Fibroblast of lung (primary cell): ENCODE results near the gene HTT. TPM values are rescaled to one million over a fixed set of nuclear protein-coding genes. Genes with fewer than 3 reads are reported as not detected.

ENCODE experiments used
- DNase-seq, 2 donors: peaks; one replicate each; pipeline versions ENCODE4 v3.0.0 to v3.0.0-alpha.2; 2010; ENCODE audit warnings: low read depth in 2 of 2
- H2AFZ ChIP-seq: 2 replicates; pipeline ENCODE4 v1.5.1; 2012; ENCODE audit warnings: low read length, control low read depth, inconsistent platforms
- H3K27ac ChIP-seq: 2 replicates; pipeline ENCODE4 v1.5.1; 2011; ENCODE audit warnings: low read length, control low read depth; ENCODE audit not compliant: insufficient read depth
- H3K27me3 ChIP-seq: 2 replicates; pipeline ENCODE4 v1.5.1; 2011; ENCODE audit warnings: mild to moderate bottlenecking, low read length; ENCODE audit not compliant: control insufficient read depth, insufficient read depth
- H3K36me3 ChIP-seq: 2 replicates; pipeline ENCODE4 v1.5.1; 2011; ENCODE audit warnings: low read length; ENCODE audit not compliant: control insufficient read depth, insufficient read depth
- H3K4me1 ChIP-seq: 2 replicates; pipeline ENCODE4 v1.5.1; 2011; ENCODE audit warnings: low read length; ENCODE audit not compliant: control insufficient read depth, insufficient read depth; ENCODE audit errors: extremely low read depth
- H3K4me2 ChIP-seq: 2 replicates; pipeline ENCODE4 v1.5.1; 2011; ENCODE audit warnings: low read length, control low read depth; ENCODE audit not compliant: insufficient read depth; ENCODE audit errors: extremely low read depth
- H3K4me3 ChIP-seq, 4 experiments: fragments of 200-600 bp in 1 of 4; sonication (generic) in 1 of 4; replicated peaks in 1 of 4; 2 replicates each; pipeline ENCODE4 v1.5.1; 2011 to 2016; ENCODE audit warnings: low read length in 4 of 4, low read depth in 3 of 4, mild to moderate bottlenecking in 3 of 4, control low read depth in 2 of 4, inconsistent platforms in 1 of 4, mixed read lengths in 1 of 4; ENCODE audit not compliant: insufficient read depth in 1 of 4; ENCODE audit errors: control extremely low read depth in 1 of 4
- H3K79me2 ChIP-seq: 2 replicates; pipeline ENCODE4 v1.5.1; 2012; ENCODE audit warnings: mild to moderate bottlenecking, low read length, inconsistent platforms; ENCODE audit not compliant: control insufficient read depth, insufficient read depth
- H3K9ac ChIP-seq: 2 replicates; pipeline ENCODE4 v1.5.1; 2011; ENCODE audit warnings: mild to moderate bottlenecking, low read length, control low read depth; ENCODE audit not compliant: insufficient read depth
- H3K9me3 ChIP-seq: 2 replicates; pipeline ENCODE4 v1.5.1; 2012; ENCODE audit warnings: low read depth, low read length; ENCODE audit not compliant: control insufficient read depth, insufficient read depth
- H4K20me1 ChIP-seq: 2 replicates; pipeline ENCODE4 v1.5.1; 2011; ENCODE audit warnings: low read length; ENCODE audit not compliant: control insufficient read depth, insufficient read depth; ENCODE audit errors: extremely low read depth
- EZH2 ChIP-seq: IDR thresholded peaks from 2 replicates; pipeline ENCODE4 v1.5.1; 2012; ENCODE audit warnings: low read length, control low read depth, mild to moderate bottlenecking; ENCODE audit errors: missing control alignments
- polyA plus RNA-seq, 2 donors: library from polyadenylated mRNA; depleted of rRNA in 1 of 2; stranded (reverse) in 1 of 2; unstranded in 1 of 2; fragments of >200 nt; gene quantifications; 2 replicates each; pipeline ENCODE4 v1.2.1, GENCODE V29; 2011 to 2012; ENCODE audit warnings: missing spikeins in 1 of 2
- total RNA-seq: library from RNA; depleted of rRNA; stranded (reverse); fragments of >200 nt; gene quantifications from 2 replicates; pipeline ENCODE4 v1.2.1, GENCODE V29; 2014
- TF ChIP-seq, protein P1 (sequence below), 2 donors: IDR thresholded peaks in 1 of 2; conservative IDR thresholded peaks in 1 of 2; 1 replicate in 1 of 2; 2 replicates in 1 of 2; pipeline ENCODE4 v1.5.1; 2011 to 2012; ENCODE audit warnings: low read length in 2 of 2, control low read depth in 1 of 2, inconsistent platforms in 1 of 2, low read depth in 1 of 2, mild to moderate bottlenecking in 1 of 2

HTT gene
- total and polyA plus RNA-seq, 2 donors (not counting 1 experiment from before 2014, with no cell fraction given): 13.2 to 41.8 TPM

DNA sequence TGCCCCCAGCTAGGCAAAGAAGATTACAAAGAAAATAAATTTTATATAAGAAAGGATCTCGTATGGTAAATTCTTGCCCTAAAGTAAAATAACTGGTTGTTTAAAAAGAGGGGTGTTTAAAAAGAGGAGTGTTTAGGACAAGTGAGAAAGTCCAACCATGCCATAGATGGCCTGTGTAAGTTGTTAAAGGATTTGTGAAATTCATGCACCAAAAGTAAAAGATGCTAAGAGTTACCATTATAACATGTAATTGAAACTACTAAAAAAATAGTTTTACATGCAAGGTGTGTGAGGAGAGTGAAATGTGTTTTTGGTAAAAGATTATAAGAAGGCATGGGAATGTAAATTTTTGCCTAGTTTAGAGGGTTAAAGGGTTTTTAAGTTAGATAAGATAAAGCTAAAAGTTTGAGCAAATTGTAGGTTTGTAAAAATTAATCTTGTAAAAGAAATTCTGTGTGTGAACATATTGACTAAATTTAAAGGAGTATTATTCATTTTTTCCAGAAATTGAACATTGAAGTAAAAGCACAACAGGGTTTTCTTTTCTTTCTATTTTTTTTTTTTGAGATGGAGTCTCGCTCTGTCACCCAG is 20.2 kb upstream of the HTT start:
- TF ChIP-seq, protein P1, sequence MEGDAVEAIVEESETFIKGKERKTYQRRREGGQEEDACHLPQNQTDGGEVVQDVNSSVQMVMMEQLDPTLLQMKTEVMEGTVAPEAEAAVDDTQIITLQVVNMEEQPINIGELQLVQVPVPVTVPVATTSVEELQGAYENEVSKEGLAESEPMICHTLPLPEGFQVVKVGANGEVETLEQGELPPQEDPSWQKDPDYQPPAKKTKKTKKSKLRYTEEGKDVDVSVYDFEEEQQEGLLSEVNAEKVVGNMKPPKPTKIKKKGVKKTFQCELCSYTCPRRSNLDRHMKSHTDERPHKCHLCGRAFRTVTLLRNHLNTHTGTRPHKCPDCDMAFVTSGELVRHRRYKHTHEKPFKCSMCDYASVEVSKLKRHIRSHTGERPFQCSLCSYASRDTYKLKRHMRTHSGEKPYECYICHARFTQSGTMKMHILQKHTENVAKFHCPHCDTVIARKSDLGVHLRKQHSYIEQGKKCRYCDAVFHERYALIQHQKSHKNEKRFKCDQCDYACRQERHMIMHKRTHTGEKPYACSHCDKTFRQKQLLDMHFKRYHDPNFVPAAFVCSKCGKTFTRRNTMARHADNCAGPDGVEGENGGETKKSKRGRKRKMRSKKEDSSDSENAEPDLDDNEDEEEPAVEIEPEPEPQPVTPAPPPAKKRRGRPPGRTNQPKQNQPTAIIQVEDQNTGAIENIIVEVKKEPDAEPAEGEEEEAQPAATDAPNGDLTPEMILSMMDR (conservative IDR thresholded peaks at IDR 0.05 in 1 of 2, IDR thresholded peaks at IDR 0.05 in 1 of 2; ENCODE audit: low read depth in 1 of 2, low read length in 2 of 2): no peak
- TF ChIP-seq EZH2: no peak

DNA sequence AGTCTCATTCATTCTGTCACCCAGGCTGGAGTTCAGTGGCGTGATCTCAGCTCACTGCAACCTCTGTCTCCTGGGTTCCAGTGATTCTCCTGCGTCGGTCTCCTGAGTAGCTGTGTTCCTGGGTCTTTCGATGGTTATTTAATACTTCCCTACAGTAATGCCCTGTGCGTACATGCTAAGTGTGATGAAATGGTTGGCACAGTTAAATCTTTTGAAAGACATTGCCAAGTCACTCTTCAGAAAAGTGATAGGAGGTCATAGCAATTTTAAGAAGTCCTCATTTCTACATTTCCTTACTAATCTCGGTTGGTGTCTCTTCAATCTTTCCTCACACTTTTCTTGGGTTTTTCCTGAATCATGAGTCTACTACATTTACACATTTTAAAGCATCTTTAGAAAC is 14.5 kb upstream of the HTT start:
- no peak for TF ChIP-seq EZH2
- TF ChIP-seq, protein P1 (conservative IDR thresholded peaks at IDR 0.05 in 1 of 2, IDR thresholded peaks at IDR 0.05 in 1 of 2; ENCODE audit: low read depth in 1 of 2, low read length in 2 of 2): no peak
- H3K9me3 ChIP-seq: no peaks in the 10 kb centered on the region
- no peaks in the 10 kb centered on the region for H3K4me1 ChIP-seq

More for the DNA sequence above, 20.2 kb upstream of the HTT start:
- Histone ChIP-seq H3K27me3 (peaks cover 4% of the 10 kb centered on the region), H4K20me1 (no peaks in the 10 kb centered on the region), H3K4me1 (no peaks in the 10 kb centered on the region), H3K27ac (no peak overlapping the region), H3K79me2 (no peaks in the 10 kb centered on the region), H3K4me3 (no peak overlapping the region), H3K9ac (no peak overlapping the region), H3K9me3 (no peaks in the 10 kb centered on the region), H3K4me2 (no peak overlapping the region), H3K36me3 (no peaks in the 10 kb centered on the region), H2AFZ (no peak overlapping the region)
- DNase-seq: no peak

DNA sequence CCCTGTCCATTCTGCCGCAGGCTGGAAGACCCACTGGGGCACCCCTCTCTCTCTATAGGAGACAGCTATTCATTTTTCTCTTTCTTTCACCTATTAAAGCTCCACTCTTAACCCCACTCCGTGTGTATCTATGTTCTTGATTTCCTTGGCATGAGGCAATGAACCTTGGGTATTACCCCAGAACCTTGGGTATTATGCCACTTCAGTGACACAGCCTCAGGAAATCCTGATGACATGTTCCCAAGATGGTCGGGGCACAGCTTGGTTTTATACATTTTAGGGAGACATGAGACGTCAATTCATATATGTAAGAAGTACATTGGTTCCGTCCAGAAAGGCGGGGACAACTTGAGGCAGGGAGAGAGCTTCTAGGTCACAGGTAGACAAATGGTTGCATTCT is 13.5 kb upstream of the HTT start:
- TF ChIP-seq, protein P1 (conservative IDR thresholded peaks at IDR 0.05 in 1 of 2, IDR thresholded peaks at IDR 0.05 in 1 of 2; ENCODE audit: low read depth in 1 of 2, low read length in 2 of 2): no peak
- no peak for TF ChIP-seq EZH2

More for the DNA sequence above, 14.5 kb upstream of the HTT start:
- H3K4me3 ChIP-seq: no peak overlapping the region
- H3K4me2 ChIP-seq: no peak overlapping the region
- H2AFZ ChIP-seq: no peak overlapping the region
- no peak for DNase-seq
- H3K27ac ChIP-seq: no peak overlapping the region
- no peaks in the 10 kb centered on the region for H3K79me2 ChIP-seq
- H4K20me1 ChIP-seq: no peaks in the 10 kb centered on the region
- no peaks in the 10 kb centered on the region for H3K36me3 ChIP-seq
- H3K27me3 ChIP-seq: peaks cover 6% of the 10 kb centered on the region
- H3K9ac ChIP-seq: no peak overlapping the region

More for the DNA sequence above, 13.5 kb upstream of the HTT start:
- Histone ChIP-seq H3K4me1 (no peaks in the 10 kb centered on the region), H3K4me2 (no peak overlapping the region), H3K27me3 (peaks cover 6% of the 10 kb centered on the region), H4K20me1 (no peaks in the 10 kb centered on the region), H3K36me3 (no peaks in the 10 kb centered on the region), H3K9me3 (no peaks in the 10 kb centered on the region), H3K9ac (no peak overlapping the region), H3K4me3 (no peak overlapping the region), H2AFZ (no peak overlapping the region), H3K79me2 (no peaks in the 10 kb centered on the region), H3K27ac (no peak overlapping the region)
- DNase-seq: no peak
